Epithelial cell of proximal tubule (primary cell): Measurements from ENCODE around the gene ZNF782. TPM values are rescaled to one million over a fixed set of nuclear protein-coding genes. Genes with fewer than 3 reads are reported as not detected.

Experiments used
- DNase-seq: peaks from one replicate; pipeline ENCODE4 v3.0.0-alpha.2; 2011; ENCODE audit warnings: low read depth
- H3K4me3 ChIP-seq: 2 replicates; pipeline ENCODE4 v1.5.1; 2011; ENCODE audit warnings: low read depth, mild to moderate bottlenecking, low read length
- CTCF ChIP-seq: conservative IDR thresholded peaks from 2 replicates; pipeline ENCODE4 v1.5.1; 2012; ENCODE audit warnings: low read depth, mild to moderate bottlenecking, low read length
- total RNA-seq: library from RNA; depleted of rRNA; stranded (reverse); fragments of >200 nt; gene quantifications from 2 replicates; pipeline ENCODE4 v1.2.3, GENCODE V29; 2015

ZNF782 gene
- total RNA-seq, 1 donor from 2014 or later: 3.9 TPM

GRCh38 chr9:96784021-96784420 lies 70.3 kb downstream of the ZNF782 start:
- no peak for TF ChIP-seq CTCF
- no peak overlapping the region for H3K4me3 ChIP-seq
- DNase-seq: no peak

- no peak overlapping the region for H3K4me3 ChIP-seq
- DNase-seq: no peak
- no peak for TF ChIP-seq CTCF
These were observed 72.1 kb downstream of the ZNF782 start for GRCh38 chr9:96782235-96782634.

GRCh38 chr9:96781552-96781951 lies 72.8 kb downstream of the ZNF782 start:
- DNase-seq: no peak
- TF ChIP-seq CTCF: no peak
- H3K4me3 ChIP-seq: no peak overlapping the region

GRCh38 chr9:96779089-96779488 lies 75.2 kb downstream of the ZNF782 start:
- TF ChIP-seq CTCF: no peak
- DNase-seq: no peak
- no peak overlapping the region for H3K4me3 ChIP-seq

GRCh38 chr9:96777426-96777864 lies 76.9 kb downstream of the ZNF782 start:
- no peak for DNase-seq
- TF ChIP-seq CTCF: no peak
- peak overlapping the region; percentile 88 for H3K4me3 ChIP-seq

- TF ChIP-seq CTCF: no peak
- DNase-seq: no peak
- no peak overlapping the region for H3K4me3 ChIP-seq
These were observed 83.2 kb downstream of the ZNF782 start for GRCh38 chr9:96771124-96771523.

- TF ChIP-seq CTCF: no peak
- no peak overlapping the region for H3K4me3 ChIP-seq
- DNase-seq: no peak
These were observed 84.3 kb downstream of the ZNF782 start for GRCh38 chr9:96769989-96770388.
